Measurements from ENCODE around the gene TEP1.
"Not testable (repeated sequence)": the region's sequence is repeated elsewhere in the genome, so short reads cannot be mapped to it uniquely, and the experiment has no call there.

Gene TEP1

DNA sequence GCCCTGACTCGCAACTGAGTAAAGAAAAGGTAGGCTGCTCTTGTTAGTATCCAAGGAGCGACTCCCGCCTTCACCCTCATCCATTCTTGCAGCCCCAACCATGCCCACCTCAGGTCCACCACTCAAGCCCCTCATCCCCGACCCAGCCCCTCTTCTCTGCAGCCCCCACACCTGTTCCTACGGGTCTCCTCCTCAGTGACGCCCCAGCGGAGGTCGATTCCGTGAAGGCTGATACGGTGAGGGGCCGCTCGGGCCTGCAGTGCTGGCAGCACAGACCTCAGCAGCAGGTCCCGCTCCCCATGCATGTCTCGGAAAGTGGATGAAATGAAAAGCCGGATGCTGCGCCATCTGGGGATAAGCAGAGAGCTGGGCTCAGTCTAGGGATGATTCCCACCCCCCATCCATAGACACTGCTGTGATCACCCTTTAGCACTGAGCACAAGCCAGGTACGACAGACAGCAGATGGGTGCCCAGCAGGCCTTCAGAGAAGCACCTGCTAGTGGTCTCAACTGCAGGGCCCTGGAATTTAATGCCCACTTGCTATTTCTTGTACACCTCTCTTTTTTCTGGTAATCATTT is 26.9 kb downstream of the TEP1 start:
- peak; percentile 52 for DNase-seq

DNA sequence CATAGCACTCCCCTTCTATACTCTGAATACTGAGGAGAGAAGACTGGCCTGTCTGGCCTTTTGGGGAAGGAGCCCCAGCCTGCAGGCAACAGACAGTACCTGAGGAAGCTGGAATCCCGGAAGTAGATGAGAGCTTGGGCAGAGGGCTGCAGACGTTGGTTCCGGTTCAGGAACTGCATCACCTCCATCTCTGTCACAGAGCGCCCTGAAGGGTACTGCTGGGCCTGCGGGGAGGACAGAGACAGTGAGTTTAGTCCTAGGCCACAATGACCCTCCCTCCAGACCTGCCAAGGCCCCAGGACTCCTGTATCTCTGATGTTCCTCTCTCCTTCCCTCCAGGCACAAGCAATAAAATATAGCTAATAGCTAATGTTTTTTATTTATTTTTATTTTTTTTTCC is 28.4 kb downstream of the TEP1 start:
- peak; percentile 50 for DNase-seq

DNA sequence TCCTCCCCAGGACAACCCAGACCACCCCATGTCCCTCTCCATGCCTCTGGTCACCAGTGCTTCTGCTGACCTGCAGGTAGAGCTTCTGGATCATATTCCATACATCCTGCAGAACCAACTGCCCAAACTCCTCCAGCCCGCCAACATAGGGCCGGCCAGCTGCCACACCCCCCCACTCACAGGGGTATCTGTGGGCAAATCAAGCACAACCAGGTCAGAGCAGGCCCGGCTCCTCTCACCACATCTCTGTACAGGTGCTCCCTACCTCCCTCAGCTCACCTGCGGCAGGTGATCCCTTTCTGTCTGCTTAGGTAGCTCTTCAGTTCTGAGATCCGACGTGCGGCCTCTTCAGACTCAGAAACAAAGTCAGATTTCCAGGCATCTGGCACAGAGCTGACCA is 29.0 kb downstream of the TEP1 start:
- no peak for DNase-seq

DNA sequence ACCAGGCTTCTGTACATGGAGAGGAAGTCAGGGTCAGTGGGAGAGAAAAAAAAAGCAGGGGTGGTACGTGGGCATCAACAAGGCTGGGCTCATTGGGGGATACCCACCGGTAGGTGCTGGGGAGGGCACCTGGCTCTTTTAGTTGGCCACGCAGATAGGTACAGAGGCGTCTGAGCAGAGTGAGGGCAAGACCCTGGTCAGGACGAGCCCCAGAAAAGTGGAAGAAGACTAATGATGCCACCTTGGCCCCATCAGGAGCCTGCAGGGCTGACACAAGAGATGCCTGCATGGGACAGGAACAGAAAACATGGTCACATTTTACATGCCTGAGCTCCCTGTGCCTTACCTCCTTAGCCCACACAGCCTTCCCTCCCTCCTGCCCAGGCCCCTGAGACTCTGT is 29.7 kb downstream of the TEP1 start:
- no peak for DNase-seq

DNA sequence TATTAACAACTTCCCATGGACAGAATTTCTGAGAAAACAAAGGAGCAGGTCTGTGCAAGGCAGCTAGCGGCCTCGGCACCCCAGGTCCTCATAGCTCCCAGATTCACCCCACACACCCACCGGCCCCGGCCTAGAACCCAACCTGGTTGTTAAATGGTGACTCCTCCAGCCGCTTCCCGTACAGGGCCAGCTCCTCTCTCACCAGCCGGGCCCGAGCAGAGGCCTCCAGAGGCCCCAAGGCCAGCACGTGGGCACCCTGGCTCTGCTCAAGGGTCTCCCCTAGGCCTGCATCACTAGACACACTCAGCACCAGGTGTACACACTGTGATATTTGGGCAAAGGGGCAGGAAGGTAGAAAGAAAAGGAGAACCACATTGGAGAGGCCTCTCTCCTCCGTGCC is 30.3 kb downstream of the TEP1 start:
- peak; percentile 44 for DNase-seq

DNA sequence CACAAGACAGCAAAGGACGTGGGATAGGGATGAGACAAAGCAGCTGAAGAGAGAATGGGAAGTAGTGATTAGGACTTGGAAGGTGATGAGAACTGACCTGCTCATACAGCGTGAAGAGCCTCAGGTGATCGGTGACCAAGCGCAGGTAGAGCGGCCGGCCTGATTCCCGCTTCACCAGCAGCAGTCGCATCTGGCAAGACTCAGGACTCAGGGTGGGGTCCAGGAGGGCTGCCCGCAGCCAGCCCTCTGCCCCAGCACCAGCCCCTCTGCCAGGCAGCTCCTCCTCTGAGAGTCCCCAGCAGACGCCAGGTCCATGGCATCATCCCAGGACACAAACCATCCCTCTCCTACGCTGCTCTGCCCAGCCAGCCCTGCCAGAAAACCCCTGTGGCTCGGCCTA is 30.8 kb downstream of the TEP1 start:
- DNase-seq: no peak

DNA sequence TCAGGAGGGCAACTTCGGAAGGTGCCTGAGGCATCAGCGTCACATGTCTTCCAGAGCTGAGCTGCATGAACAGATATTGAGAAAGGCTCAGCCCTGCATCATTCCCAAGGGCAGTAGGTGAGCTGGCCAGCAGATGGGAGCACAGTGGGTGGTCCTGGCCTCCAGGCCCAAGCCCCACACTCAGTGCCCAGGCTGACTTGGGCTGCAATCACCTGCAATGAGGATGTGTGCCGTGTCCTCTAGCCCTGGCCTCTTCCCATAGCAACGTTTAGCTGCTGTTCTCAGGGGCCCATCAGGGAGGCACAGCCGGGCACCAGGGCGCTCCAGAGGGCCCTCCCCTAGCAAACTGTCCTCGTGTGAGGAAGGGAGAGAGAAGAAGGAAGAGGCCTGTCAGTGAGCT is 32.0 kb downstream of the TEP1 start:
- DNase-seq: peak; percentile 10

DNA sequence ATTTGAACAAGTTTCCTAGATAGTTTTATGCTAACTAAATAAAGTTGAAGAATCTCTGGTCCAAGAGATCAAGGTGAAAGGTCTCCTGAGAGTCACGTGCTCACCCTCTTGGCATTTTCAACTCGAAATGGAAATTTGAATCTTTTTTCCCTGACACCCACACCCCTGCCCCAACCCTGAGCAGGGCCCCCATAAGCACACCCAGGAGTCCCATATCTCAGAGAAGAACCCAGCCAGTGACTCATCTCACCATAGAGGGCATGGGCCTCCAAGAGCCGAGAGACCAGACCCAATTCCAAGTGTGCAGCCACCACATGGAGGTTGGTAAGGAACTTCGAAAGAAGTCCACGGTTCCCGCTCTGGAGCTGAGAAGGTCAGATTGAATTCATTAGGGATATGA is 32.6 kb downstream of the TEP1 start:
- DNase-seq: no peak

DNA sequence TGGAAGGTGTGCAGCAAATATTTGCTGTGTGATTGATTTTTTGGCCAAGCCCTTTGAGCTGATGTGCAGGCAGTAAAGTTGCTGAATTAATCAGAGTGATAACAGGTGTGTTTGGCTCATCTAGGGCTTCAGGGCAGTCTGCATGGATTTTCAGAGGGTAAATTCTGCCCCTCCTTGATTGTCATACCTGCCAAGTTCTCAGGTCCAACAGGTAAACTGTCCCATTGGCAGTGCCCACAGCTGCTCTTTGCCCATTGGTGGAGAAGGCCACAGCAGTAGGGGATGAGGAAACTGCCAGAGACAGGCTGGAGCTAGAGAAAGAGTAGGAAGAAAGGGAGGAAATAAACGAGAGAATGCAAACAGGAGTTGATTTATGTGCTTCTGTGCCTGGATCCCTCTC is 33.6 kb downstream of the TEP1 start:
- no peak for DNase-seq

DNA sequence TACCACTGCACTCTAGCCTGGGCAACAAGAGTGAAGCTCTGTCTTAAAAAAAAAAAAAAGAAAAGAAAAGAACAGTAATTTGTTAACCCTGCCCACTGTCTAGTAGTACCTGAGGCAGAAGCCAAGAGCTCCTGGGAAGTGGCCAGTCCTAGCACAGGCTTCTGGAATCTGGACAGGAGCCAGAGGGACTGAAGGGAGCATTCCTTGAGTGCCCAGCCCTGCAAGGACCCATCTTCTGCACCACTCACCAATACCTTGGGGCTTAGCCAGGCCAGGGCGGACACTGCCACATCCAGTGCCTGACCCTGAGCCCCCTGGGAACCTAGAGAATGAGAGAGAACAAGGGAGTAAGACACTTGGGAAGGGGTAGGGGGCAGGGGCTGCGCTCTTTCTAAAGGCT is 36.1 kb downstream of the TEP1 start:
- no peak for DNase-seq

DNA sequence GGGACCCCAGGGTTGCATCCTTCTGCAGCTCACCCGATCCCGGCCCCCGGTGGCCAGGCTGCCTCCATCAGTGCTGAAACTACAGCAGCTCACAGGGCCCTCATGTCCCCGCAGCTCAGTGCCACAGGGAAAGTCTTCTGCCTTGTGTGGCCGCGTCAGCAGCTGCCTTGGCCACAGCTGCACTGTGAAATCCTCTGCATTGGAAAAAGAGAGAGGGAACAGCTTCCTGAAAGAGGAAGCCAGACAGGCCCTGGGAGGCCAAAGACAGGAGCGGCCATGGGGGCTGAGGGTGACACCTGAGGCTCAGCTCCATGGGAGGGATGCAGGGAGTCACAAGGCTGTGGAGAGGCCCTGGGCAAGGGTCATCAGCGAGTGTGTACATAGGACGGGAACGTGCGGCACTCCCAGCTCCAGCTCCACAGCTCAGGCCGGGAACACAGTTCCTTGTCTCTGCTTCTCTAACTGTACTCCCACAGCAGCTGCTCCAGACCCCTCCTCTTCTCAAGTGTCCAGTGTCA is 37.2 kb downstream of the TEP1 start:
- no peak for DNase-seq

DNA sequence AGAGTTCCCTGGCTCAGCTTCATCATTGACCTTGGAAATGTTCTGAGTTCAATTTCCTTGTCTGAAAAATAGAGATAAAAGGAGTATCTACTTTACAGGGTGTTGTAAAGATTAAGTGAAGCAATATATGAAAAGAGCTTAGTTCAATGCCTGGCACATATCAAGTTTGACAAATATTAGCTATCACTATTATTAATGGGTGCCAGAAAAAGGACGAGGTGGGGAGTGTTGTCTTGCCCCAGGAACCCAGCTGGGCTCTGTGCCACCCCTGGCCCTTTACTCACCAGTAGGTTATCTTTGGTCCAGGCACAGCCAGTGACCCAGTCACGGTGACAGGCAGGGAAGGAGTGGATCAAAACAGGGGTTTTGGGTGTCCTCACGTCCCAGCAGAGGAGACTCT is 37.8 kb downstream of the TEP1 start:
- DNase-seq: no peak

DNA sequence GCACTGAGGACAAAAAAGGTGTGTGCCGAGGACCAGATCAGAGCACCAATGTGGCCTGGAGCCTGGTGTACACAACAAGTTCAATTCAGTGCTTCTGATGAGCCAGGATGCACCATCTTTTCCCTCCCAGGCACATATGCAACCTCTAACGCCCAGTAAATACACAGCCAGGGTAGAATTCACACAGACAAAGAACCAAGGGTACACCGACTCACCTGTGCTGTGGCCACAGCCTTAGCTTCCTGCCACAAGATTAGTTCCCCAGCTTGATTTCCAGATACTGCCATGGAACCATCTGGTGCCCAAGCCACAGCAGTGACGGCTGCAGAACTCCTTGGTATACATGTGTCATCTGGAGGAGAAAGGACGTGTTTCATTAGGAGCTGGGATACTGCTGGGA is 40.5 kb downstream of the TEP1 start:
- no peak for DNase-seq

DNA sequence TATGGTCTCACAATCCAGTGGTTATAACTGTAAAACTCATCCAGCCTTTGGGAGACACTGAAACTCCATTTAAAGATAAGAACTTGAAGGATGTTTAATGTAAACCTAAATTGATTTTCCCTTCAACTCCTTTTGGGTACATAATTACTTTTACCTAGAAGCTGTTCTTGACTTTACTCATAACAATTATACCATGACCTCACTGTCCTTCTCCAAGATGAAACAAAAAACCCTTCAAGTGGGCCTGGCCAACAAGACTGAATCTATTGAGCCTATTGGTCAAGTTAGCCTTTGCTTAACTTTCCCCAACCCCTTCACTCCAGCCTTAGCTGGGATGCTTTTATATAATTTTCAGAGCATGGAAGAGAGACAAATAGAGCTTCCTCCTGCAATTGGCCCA is 47.4 kb downstream of the TEP1 start:
- DNase-seq: no peak

DNA sequence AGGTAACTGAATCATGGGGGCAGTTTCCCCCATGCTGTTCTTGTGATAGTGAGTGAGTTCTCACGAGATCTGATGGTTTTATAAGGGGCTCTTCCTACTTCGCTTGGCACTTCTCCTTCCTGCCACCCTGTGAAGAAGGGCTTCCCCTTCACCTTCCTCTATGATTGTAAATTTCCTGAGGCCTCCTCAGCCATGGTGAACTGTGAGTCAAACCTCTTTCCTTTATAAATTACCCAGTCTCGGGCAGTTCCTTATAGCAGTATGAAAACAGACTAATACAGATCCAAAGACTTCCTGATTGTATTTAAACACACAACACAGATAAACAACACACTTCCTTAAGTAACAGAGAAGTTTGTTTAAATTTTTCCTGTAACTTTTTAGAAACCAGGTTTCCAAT is 54.8 kb downstream of the TEP1 start:
- not testable (repeated sequence) for DNase-seq

DNA sequence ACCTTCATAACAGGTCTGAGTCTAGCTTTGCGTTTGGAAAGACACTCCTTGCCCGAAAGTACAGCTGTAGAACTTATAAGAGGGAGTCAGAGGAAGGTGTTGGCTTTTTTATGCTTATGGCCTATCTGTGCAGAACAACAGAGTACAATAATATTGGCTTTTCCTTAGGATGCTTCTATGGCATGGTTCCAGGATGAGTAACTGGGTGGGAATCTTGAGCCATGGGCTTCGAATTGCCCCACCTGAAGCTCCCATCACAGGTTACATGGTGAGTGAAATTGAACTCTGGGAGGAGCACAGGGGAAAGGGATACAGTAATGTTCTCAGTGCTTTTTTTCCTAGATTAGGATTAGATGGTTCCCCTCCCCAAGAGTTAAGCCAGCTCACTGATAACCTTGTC is 56.9 kb downstream of the TEP1 start:
- DNase-seq: no peak

DNA sequence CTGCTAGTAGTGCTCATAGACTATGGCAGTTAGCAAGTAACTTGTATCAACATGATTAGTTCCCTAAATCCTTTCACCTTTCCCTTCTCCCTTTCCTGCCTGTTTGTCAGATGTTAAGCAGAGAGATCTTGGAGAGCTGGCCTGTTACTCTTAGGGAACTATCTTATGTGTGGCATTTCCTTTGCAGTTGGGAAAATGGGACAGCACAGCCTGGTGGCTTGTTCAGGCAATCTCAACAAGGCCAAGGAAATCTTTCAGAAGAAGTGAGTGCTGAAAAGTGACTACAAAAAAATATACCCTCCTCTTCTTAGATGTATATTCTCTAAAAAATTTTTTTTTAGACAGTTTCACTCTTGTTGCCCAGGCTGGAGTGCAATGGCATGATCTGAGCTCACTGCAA is 62.4 kb downstream of the TEP1 start:
- DNase-seq: no peak

DNA sequence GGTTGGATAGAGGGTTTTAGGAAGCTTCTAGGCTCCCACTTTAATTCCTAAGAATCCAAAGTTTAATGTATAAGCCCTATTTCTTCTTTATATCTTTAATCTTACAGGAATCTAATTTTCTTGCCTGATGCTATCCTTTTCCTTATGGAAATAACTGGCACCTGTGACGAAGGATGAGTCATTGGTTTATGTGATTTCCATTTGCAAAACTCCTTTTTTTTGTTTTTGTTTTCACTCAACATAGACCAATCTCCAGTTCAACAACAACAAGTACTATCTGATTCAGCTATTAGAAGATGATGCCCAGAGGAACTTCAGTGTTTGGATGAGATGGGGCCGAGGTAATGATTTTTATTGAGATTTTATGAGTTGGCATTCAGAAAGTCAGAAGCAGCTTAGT is 63.0 kb downstream of the TEP1 start:
- DNase-seq: no peak

DNA sequence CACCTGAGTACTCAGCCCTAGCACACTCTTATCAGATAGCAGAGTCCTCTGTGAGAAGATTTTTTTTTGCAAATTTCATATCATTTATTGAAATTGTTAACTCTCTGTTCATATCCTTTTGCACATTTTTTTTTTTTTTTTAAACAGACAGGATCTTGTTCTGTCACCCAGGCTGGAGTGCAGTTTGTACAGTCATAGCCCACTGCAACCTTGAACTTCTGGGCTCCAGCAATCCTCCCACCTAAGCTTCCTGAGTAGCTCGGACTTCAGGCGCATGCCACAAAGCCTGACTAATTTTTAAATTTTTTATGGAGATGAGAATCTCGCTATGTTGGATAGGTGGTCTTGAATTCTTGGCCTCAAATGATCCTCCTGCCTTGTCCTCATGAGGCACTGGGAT is 65.6 kb downstream of the TEP1 start:
- DNase-seq: no peak

DNA sequence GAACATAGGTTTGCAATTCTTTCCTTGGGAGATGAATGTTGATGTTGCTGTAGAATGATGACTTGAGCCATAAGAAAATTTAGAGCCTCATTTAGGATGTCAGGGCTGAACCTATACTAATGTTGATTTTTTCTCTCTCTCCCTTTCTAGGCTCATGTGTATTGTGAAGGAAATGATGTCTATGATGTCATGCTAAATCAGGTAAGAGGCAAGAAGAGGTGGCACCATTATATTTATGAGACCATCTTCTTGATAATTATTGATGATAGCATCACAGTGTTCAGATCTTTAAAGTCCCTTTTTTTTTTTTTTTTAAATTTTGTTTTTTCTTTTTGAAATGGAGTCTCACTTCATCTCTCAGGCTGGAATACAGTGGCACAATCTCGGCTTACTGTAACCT is 66.6 kb downstream of the TEP1 start:
- DNase-seq: no peak

DNA sequence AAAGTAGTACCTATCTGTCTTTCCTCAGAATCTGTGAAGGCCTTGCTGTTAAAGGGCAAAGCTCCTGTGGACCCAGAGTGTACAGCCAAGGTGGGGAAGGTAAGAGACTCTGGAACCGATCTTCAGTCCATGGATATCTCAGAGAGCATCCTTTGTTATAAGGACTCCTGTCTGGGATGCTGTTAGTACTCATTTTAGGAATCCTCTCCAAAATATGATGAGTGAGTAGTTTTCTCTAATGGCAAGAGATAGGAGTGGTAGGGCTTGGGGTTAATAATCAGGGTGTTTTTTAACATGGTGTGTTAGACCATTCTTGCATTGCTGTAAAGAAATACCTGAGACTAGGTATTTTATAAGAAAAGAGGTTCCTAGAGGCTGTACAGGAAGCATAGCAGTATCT is 67.9 kb downstream of the TEP1 start:
- DNase-seq: no peak

DNA sequence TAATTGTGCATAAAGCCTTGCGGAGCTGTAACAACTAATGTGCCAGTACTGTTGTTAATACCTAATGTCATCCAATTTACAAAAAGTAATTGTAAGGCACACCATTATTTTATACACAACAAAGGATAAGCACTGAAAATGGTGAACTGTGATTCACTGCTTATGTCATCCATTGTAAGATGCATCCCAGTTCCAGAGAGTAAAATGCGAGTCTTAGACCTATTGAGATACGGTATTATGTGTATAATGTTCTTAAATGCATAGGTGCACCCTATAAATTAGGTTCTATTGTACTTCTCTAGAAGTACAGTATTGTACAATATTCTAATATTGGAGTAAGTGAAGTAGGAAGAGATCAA is 69.5 kb downstream of the TEP1 start:
- DNase-seq: no peak

DNA sequence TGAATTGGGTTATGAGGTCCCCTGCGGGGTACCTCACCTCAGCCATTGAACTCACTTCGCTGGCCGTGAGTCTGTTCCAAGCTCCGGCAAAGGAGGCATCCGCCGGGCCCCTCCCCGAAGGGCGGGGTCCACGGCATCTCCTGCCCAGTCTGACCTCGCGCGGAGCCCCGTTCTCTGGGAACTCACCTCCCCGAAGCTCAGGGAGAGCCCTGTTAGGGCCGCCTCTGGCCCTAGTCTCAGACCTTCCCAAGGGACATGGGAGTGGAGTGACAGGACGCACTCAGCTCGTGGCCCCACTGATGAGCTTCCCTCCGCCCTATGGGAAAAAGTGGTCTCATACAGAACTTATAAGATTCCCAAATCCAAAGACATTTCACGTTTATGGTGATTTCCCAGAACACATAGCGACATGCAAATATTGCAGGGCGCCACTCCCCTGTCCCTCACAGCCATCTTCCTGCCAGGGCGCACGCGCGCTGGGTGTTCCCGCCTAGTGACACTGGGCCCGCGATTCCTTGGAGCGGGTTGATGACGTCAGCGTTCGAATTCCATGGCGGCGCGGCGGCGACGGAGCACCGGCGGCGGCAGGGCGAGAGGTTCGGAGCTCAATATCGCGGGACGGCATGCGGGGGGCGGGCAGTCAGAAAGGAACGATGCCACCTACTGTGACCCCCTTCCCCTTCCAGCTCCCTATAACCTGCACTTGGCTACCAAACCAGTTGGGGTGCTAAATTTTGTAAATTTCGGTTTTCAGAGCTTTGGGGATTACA is 70.0 kb downstream of the TEP1 start, which contains the start of gene PARP2:
Gene PARP2 (plus strand): TSS at position 544 of the 770 bp plus-strand sequence. CDS start 7 bp downstream, at position 551.
- peak; percentile 96 for DNase-seq

DNA sequence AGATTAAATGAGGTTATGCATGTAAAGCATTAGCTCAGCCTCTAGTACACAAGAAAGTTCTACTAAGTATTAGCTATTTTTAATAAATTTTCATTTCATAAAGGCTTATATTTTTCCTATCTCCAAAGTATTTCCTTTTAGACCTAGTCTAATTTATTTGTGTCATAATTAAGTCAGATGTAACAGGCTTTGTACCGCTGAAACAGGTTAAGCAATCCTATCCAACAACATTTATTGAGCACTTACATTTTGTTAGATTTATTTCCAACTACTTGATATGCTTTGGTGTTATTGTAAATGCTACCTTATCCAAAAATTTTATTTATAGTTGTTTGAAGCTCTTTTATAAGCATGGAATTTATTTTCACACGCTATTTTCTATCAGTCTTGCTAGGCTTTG is 71.7 kb downstream of the TEP1 start:
- no peak for DNase-seq

DNA sequence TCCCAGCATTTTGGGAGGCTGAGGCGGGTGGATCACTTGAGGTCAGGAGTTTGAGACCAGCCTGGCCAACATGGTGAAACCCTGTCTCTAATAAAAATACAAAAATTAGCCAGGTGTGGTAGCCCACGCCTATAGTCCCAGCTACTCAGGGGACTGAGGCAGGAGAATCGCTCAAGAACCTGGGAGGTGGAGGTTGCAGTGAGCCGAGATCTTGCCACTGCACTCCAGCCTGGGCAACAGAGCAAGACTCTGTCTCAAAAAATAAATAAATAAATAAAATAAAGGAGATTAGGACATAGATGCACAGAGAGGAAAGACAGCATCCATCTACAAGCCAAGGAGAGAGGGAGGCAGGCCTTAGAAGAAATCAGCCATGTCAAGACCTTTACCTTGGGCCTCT is 72.3 kb downstream of the TEP1 start:
- not testable (repeated sequence) for DNase-seq

All from activated effector memory CD4-positive, alpha-beta T cell treated with anti-CD3 and anti-CD28 coated beads, Interleukin-2, amount 50 U/mL, for 16 hours (primary cell).